GM13976 (cell line): Measurements from ENCODE around the gene GRIK3.
"Not testable (repeated sequence)": the region's sequence is repeated elsewhere in the genome, so short reads cannot be mapped to it uniquely, and the experiment has no call there.

Experiments
- DNase-seq: peaks from one replicate; pipeline ENCODE4 v3.0.0; 2012; ENCODE audit warnings: low spot score
- in situ Hi-C: fragments of 300-500 bp; cut with MboI; formaldehyde crosslinking; loops from one replicate; pipeline ENCODE4 v1.12.0; 2022; ENCODE audit warnings: low sequenced_read_pairs, mixed read lengths, inconsistent platforms; ENCODE audit not compliant: unreplicated experiment
- TF ChIP-seq, protein P1 (sequence below): IDR thresholded peaks from 2 replicates; pipeline ENCODE4 v1.5.1; 2012; ENCODE audit warnings: borderline replicate concordance, mild to moderate bottlenecking; ENCODE audit not compliant: insufficient read depth; ENCODE audit errors: extremely low read depth, missing control alignments, control extremely low read depth

The GRIK3 gene

DNA sequence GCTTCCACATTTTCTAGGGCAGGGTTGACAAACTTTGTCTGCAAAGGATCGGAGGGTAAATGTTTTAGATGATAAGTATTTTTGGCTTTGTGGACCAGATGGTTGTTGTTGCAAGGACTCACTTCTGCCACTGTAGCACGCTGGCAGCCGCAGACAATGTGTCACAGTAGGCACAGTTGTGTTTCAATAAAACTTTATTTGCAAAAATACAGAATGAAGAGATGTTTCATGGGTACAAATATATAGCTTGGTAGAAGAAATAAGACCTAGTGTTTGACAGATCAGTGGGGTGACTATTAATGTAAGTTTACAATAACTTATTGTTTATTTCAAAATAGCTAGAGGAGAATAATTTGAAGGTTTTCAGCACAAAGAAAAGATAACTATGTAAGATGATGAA, 127.8 kb downstream of the GRIK3 start:
- TF ChIP-seq, protein P1, sequence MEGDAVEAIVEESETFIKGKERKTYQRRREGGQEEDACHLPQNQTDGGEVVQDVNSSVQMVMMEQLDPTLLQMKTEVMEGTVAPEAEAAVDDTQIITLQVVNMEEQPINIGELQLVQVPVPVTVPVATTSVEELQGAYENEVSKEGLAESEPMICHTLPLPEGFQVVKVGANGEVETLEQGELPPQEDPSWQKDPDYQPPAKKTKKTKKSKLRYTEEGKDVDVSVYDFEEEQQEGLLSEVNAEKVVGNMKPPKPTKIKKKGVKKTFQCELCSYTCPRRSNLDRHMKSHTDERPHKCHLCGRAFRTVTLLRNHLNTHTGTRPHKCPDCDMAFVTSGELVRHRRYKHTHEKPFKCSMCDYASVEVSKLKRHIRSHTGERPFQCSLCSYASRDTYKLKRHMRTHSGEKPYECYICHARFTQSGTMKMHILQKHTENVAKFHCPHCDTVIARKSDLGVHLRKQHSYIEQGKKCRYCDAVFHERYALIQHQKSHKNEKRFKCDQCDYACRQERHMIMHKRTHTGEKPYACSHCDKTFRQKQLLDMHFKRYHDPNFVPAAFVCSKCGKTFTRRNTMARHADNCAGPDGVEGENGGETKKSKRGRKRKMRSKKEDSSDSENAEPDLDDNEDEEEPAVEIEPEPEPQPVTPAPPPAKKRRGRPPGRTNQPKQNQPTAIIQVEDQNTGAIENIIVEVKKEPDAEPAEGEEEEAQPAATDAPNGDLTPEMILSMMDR: no peak
- DNase-seq: no peak
- in situ Hi-C loops: no loop called here

DNA sequence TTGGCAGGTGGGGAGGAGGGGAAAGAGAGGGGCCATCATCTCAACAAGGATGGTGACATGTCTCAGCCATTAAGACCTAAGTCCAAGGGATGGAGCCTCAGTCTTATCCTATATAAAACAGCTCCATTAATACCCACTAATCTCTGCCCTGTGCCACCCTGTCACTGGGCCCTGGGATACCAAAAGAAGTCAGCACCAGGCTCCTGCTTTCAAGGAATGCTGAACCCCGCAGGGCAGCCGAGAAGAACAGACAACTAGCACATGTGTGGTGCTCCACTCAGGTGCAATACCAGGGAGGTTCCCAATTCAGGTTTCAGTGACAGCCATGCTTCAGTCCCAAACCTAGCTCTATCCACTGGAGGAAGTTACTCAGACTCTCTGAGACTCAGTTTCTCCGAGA, 128.4 kb downstream of the GRIK3 start:
- TF ChIP-seq, protein P1: no peak
- in situ Hi-C loops: no loop called here
- no peak for DNase-seq

DNA sequence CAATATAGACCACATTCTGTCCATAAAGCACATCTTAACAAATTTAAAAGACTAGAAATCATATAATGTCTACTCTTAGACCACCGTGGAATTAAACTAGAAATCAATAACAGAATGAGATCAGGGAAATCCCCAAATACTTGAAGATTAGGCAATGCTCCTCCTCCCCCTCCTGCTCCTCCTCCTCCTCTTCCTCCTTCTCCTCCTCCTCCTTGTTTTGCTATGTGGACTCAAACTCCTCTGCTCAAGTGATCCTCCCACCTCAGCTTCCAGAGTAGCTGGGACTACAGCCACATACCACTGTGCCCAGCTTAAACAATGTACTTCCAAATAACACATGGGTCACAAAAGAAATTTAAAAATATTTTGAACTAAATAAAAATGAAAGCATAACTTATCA, 134.2 kb downstream of the GRIK3 start:
- DNase-seq: no peak
- in situ Hi-C loops: no loop called here
- TF ChIP-seq, protein P1: no peak

DNA sequence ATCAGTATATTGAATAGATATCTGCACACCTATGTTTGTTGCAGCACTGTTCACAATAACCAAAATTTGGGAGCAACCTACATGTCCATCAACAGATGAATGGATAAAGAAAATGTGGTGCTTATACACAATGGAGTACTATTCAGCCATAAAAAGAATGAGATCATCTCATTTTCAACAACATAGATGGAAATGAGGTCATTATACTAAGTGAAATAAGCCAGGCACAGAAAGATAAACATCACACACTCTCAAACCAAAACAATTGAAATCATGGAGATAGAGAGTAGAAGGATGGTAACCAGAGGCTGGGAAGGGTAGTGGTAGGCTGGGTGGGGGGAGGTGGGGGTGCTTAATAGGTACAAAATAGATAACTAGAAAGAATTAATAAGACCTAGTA, 136.5 kb downstream of the GRIK3 start:
- in situ Hi-C loops, DNase-seq: not testable (repeated sequence)

DNA sequence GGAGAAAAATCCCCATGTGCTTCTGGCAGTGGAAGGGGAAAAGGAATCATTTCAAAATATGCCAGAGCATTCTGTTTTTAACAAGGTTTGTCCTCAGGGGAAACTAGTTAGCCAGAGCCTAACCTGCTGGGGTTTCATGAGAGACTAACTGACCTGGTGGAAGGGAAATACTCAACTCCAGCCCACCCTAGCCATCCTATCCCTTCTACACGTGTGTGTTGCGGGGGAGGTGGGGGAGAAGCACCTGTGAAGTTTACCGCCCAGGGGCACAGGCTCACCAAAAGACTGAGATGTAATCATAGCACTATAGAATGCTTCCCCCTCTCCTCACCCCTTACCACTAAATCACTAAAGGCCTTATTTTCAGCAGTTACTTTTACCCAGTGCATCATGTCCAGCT, 139.5 kb downstream of the GRIK3 start:
- in situ Hi-C loops: no loop called here
- TF ChIP-seq, protein P1: no peak
- DNase-seq: no peak

DNA sequence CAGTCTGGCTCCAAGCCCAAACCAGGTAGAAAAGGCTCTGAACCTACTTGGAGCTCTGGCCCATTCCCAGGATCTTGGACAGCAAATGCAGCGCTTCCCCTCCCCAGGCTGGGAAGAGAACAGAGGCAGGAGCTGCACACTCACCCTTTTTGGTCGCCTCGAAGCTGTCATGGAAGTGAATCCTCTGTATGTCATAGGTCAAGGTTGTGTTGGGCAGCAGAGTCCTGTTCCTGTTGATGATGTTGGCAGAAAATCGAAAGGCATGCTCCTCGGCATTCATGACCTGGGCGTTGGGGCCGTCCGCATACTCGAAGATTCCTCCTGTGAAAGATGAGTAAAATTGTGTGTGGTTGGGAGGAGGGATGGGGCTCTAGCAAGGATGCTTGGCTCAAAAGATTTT, 143.5 kb downstream of the GRIK3 start:
- TF ChIP-seq, protein P1: no peak
- no peak for DNase-seq
- in situ Hi-C loops: no loop called here

DNA sequence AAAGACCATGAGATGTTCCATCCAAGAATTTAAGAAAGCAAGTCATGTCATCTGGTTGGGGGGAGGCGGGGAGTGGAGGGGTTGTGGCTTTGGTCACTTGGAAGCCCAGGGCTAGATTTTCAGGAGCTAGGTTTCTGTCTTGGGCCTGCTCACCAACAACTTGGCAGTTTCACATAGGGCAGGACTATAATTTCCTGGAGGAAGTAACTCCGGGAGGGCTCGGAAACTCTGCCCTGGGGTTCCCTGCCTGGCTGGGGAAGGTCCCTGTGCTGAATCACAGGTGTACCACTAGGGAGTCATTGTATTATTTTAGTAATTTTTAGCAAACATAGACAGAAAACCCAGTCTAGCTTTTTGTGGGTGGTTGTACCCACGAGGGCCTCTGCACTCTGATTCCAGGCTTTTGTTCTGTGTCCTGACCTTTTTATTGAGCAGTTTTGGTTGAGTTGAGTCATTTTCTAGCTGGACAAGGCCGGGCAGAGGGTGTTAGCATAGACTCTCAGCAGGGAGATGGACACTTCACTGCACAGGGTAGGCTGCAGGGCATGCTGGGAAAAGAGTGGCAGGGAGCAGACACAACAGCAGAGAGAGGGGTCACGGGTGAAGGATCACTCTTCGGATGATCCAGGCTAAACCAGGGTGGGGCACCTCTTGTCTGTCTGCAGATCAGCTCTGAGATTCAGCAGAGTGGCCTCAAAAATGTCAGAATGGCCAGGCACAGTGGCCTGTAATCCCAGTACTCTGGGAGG, 144.7 kb downstream of the GRIK3 start:
- DNase-seq: no peak
- in situ Hi-C loops: no loop called here
- TF ChIP-seq, protein P1: no peak
